Lower lobe of right lung (tissue), 2 donors: ENCODE results near the gene ICA1L. TPM values are rescaled to one million over a fixed set of nuclear protein-coding genes. Genes with fewer than 3 reads are reported as not detected.
"Not testable (repeated sequence)": the region's sequence is repeated elsewhere in the genome, so short reads cannot be mapped to it uniquely, and the experiment has no call there.

Experiments used
- ATAC-seq, 2 donors: fragments of 200-7000 bp; cut with Tn5 transposase; one replicate each; pipeline ENCODE4 v1.9.1; 2020 to 2022; ENCODE audit warnings: mild to moderate bottlenecking in 2 of 2, moderate library complexity in 2 of 2
- DNase-seq: peaks from one replicate; pipeline ENCODE4 v3.0.0-alpha.2; 2020
- H3K27ac ChIP-seq: fragments of 200-600 bp; one replicate; pipeline ENCODE4 v1.8.0; 2022
- H3K27me3 ChIP-seq: fragments of 200-600 bp; one replicate; pipeline ENCODE4 v1.8.0; 2022; ENCODE audit warnings: low read depth
- H3K36me3 ChIP-seq: fragments of 200-600 bp; one replicate; pipeline ENCODE4 v1.8.0; 2022; ENCODE audit warnings: mild to moderate bottlenecking
- H3K4me1 ChIP-seq: fragments of 200-600 bp; one replicate; pipeline ENCODE4 v1.8.0; 2022
- H3K4me3 ChIP-seq: fragments of 200-600 bp; one replicate; pipeline ENCODE4 v1.8.0; 2022; ENCODE audit warnings: mild to moderate bottlenecking
- H3K9me3 ChIP-seq: fragments of 200-600 bp; one replicate; pipeline ENCODE4 v1.8.0; 2022
- intact Hi-C: fragments of 100-400 bp; cut with DNase I; formaldehyde crosslinking; loops from one replicate; pipeline ENCODE4 v1.11.0; 2022
- total RNA-seq: library from RNA; stranded (reverse); fragmentation: NEBNext Ultra II Directional; extraction: Animal tissue kit (Norgen Biotek cat#: 25700); gene quantifications from one replicate; pipeline ENCODE4 v1.2.1, GENCODE V29; 2021
- TF ChIP-seq, protein P1 (sequence below): fragments of 200-600 bp; IDR thresholded peaks from one replicate; pipeline ENCODE4 v1.8.0; 2022; ENCODE audit warnings: antibody characterized with exemption, mild to moderate bottlenecking
- donor health status: DM: no; HTN: yes; CAD: no; lungs with severe emphysema.

The ICA1L gene
- total RNA-seq, 1 donor from 2014 or later: 5.6 TPM

DNA sequence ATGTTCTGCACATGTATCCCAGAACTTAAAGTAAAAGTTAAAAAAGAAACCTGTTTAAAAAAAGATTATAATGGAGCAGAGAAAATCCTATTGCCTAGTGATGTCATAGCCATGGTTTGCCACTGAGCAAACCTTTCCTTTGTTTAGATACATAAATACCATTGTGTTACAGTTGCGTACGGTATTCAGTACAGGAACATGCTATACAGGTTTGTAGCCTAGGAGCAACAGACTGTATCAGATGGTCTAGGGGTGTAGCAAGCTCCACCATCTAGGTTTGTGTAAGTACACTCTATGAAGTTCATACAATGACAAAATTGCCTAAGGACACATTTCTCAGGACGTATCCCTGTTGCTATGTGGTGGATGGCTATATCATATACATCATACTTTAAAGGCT lies 13.0 kb downstream of the ICA1L start:
- Histone ChIP-seq H3K4me1 (no peaks in the 10 kb centered on the region), H3K27me3 (no peaks in the 10 kb centered on the region), H3K27ac (no peak overlapping the region), H3K4me3 (no peak overlapping the region), H3K9me3 (no peaks in the 10 kb centered on the region), H3K36me3 (no peaks in the 10 kb centered on the region)
- no peak for DNase-seq
- ATAC-seq: no peak
- TF ChIP-seq, protein P1, sequence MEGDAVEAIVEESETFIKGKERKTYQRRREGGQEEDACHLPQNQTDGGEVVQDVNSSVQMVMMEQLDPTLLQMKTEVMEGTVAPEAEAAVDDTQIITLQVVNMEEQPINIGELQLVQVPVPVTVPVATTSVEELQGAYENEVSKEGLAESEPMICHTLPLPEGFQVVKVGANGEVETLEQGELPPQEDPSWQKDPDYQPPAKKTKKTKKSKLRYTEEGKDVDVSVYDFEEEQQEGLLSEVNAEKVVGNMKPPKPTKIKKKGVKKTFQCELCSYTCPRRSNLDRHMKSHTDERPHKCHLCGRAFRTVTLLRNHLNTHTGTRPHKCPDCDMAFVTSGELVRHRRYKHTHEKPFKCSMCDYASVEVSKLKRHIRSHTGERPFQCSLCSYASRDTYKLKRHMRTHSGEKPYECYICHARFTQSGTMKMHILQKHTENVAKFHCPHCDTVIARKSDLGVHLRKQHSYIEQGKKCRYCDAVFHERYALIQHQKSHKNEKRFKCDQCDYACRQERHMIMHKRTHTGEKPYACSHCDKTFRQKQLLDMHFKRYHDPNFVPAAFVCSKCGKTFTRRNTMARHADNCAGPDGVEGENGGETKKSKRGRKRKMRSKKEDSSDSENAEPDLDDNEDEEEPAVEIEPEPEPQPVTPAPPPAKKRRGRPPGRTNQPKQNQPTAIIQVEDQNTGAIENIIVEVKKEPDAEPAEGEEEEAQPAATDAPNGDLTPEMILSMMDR: no peak
- intact Hi-C loops: no loop called here

- intact Hi-C loops, H3K9me3 ChIP-seq, H3K4me3 ChIP-seq, H3K4me1 ChIP-seq, ATAC-seq, DNase-seq, H3K36me3 ChIP-seq, H3K27ac ChIP-seq, H3K27me3 ChIP-seq: not testable (repeated sequence)
These were observed 22.2 kb downstream of the ICA1L start for GRCh38 chr2:202849343-202849742.

GRCh38 chr2:202848813-202849212 lies 22.8 kb downstream of the ICA1L start:
- no peak overlapping the region for H3K4me3 ChIP-seq
- intact Hi-C loops: no loop called here
- H3K27ac ChIP-seq: no peak overlapping the region
- no peaks in the 10 kb centered on the region for H3K27me3 ChIP-seq
- H3K36me3 ChIP-seq: no peaks in the 10 kb centered on the region
- ATAC-seq (peak; percentile 53 to 65), DNase-seq (peak; percentile 75)
- no peaks in the 10 kb centered on the region for H3K4me1 ChIP-seq
- TF ChIP-seq, protein P1: no peak
- H3K9me3 ChIP-seq: no peaks in the 10 kb centered on the region

GRCh38 chr2:202847693-202848524 lies 23.7 kb downstream of the ICA1L start:
- Histone ChIP-seq H3K27ac (no peak overlapping the region), H3K9me3 (no peaks in the 10 kb centered on the region), H3K4me3 (no peak overlapping the region), H3K27me3 (no peaks in the 10 kb centered on the region), H3K36me3 (no peaks in the 10 kb centered on the region), H3K4me1 (no peaks in the 10 kb centered on the region)
- intact Hi-C loops: no loop called here
- no peak for ATAC-seq
- TF ChIP-seq, protein P1: no peak
- DNase-seq: no peak

GRCh38 chr2:202844656-202845055 lies 26.9 kb downstream of the ICA1L start:
- Histone ChIP-seq H3K4me1 (no peaks in the 10 kb centered on the region), H3K4me3 (no peak overlapping the region), H3K36me3 (no peaks in the 10 kb centered on the region), H3K27ac (no peak overlapping the region), H3K27me3 (no peaks in the 10 kb centered on the region), H3K9me3 (peaks cover 9% of the 10 kb centered on the region)
- TF ChIP-seq, protein P1: no peak
- ATAC-seq (no peak), DNase-seq (no peak)
- intact Hi-C loops: no loop called here

DNA sequence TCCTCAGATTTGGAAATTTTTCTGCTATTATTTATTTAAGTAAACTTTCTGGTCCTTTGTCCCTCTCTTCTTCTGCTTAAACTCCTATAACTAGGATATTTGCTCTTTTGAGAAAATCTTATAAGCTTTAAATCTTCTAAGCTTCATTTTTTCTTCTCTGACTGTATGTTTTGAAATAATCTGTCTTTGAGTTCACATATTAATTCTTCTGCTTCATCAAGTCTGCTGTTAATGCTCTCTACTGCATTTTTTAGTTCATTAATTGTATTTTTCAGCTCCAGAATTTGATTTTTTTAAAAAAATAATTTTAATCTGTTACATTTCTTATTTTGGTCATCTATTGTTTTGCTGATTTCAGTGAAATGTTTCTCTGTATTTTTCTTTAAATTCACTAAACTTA lies 28.9 kb downstream of the ICA1L start:
- Histone ChIP-seq H3K4me3 (no peak overlapping the region), H3K27me3 (no peaks in the 10 kb centered on the region), H3K27ac (no peak overlapping the region), H3K36me3 (no peaks in the 10 kb centered on the region), H3K4me1 (no peaks in the 10 kb centered on the region), H3K9me3 (peaks cover 9% of the 10 kb centered on the region)
- intact Hi-C loops: no loop called here
- DNase-seq: no peak
- no peak for ATAC-seq
- TF ChIP-seq, protein P1: no peak
